Hepatocyte (in vitro differentiated cells): Measurements from ENCODE around the gene RAPGEF4. TPM values are rescaled to one million over a fixed set of nuclear protein-coding genes. Genes with fewer than 3 reads are reported as not detected.

Experiments
- DNase-seq: peaks from one replicate; pipeline ENCODE4 v3.0.0-alpha.2; 2016; ENCODE audit warnings: low spot score
- H2AFZ ChIP-seq: fragments of 200-600 bp; sonication (generic); 2 replicates; pipeline ENCODE4 v1.6.0; 2016; ENCODE audit warnings: antibody characterized with exemption, mild to moderate bottlenecking
- H3K27ac ChIP-seq: fragments of 200-600 bp; sonication (generic); 2 replicates; pipeline ENCODE4 v1.5.1; 2016; ENCODE audit warnings: mild to moderate bottlenecking
- H3K27me3 ChIP-seq: fragments of 200-600 bp; sonication (generic); 2 replicates; pipeline ENCODE4 v1.6.1; 2016
- H3K36me3 ChIP-seq: fragments of 200-600 bp; sonication (generic); replicated peaks from 2 replicates; pipeline ENCODE4 v1.5.1; 2016; ENCODE audit warnings: low read depth; ENCODE audit not compliant: insufficient read depth
- H3K4me1 ChIP-seq: fragments of 200-600 bp; sonication (generic); 2 replicates; pipeline ENCODE4 v1.5.1; 2016; ENCODE audit warnings: mild to moderate bottlenecking, moderate library complexity; ENCODE audit not compliant: insufficient read depth
- H3K4me2 ChIP-seq: fragments of 200-600 bp; sonication (generic); 2 replicates; pipeline ENCODE4 v1.6.0; 2016
- H3K4me3 ChIP-seq: fragments of 200-600 bp; sonication (generic); 2 replicates; pipeline ENCODE4 v1.5.1; 2016; ENCODE audit warnings: mild to moderate bottlenecking
- H3K79me2 ChIP-seq: fragments of 200-600 bp; sonication (generic); 2 replicates; pipeline ENCODE4 v1.6.0; 2017; ENCODE audit warnings: mild to moderate bottlenecking
- H3K9me2 ChIP-seq: fragments of 200-600 bp; sonication (generic); replicated peaks from 2 replicates; pipeline ENCODE4 v1.6.0; 2017; ENCODE audit warnings: mild to moderate bottlenecking; ENCODE audit not compliant: insufficient read depth
- H3K9me3 ChIP-seq: fragments of 200-600 bp; sonication (generic); 2 replicates; pipeline ENCODE4 v1.5.1; 2016; ENCODE audit warnings: low read depth, mild to moderate bottlenecking
- H4K20me1 ChIP-seq: fragments of 200-600 bp; sonication (generic); 2 replicates; pipeline ENCODE4 v1.6.0; 2016; ENCODE audit warnings: mild to moderate bottlenecking; ENCODE audit not compliant: insufficient read depth, poor library complexity, severe bottlenecking
- EZH2 ChIP-seq: fragments of 200-600 bp; sonication (generic); IDR thresholded peaks from 2 replicates; pipeline ENCODE4 v1.6.1; 2016; ENCODE audit warnings: antibody characterized with exemption, mild to moderate bottlenecking, borderline replicate concordance
- EZH2phosphoT487 ChIP-seq: fragments of 200-600 bp; sonication (generic); IDR thresholded peaks from one replicate; pipeline ENCODE4 v1.6.1; 2018; ENCODE audit warnings: antibody characterized with exemption, mild to moderate bottlenecking, low read depth, moderate library complexity; ENCODE audit not compliant: unreplicated experiment, severe bottlenecking
- WGBS: methylation state at CpG from one replicate; pipeline ENCODE4 v1.1.6; 2016; ENCODE audit warnings: low lambda C conversion rate; ENCODE audit errors: missing lambda C conversion rate; 5-methylcytosine and 5-hydroxymethylcytosine counted together
- polyA plus RNA-seq: library from polyadenylated mRNA; unstranded; fragments of >200 nt; fragmentation: Nextera tagmentation; extraction: Ambion mirVana; gene quantifications from 2 replicates; pipeline ENCODE4 v1.2.1, GENCODE V29; 2016
- total RNA-seq: library from RNA; depleted of rRNA; stranded (reverse); fragments of >200 nt; gene quantifications from 2 replicates; pipeline ENCODE4 v1.2.3, GENCODE V29; 2014
- TF ChIP-seq, protein P1 (sequence below): fragments of 200-600 bp; sonication (generic); IDR thresholded peaks from 2 replicates; pipeline ENCODE4 v1.5.1; 2016; ENCODE audit warnings: antibody characterized with exemption, mild to moderate bottlenecking; ENCODE audit not compliant: poor library complexity

Gene RAPGEF4
- total and polyA plus RNA-seq, 2 experiments from 2014 or later: 1.9 to 2.0 TPM

DNA sequence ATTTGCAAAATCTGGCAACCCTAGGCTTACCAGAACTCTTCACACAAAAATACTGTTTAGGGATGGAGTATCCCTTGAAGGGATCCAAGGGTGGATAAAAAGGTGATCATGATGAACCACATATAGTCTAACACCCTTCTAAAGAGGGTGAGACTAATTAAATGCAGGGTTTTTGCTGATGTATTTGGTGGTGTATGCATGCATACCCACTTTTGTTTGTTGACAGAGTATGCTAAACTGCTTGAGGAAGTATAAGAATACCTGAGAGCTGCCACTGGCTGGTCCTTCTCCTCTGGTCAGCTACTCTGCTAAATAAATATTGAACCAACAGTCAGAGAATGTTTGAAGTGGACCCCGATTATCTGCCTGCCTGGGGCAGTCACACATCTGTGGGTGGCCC, 34.2 kb downstream of the RAPGEF4 start:
- TF ChIP-seq EZH2phosphoT487 (no peak), EZH2 (no peak)
- Histone ChIP-seq H3K27ac (no peak overlapping the region), H3K4me1 (no peaks in the 10 kb centered on the region), H3K4me2 (no peak overlapping the region), H3K9me2 (no peaks in the 10 kb centered on the region), H2AFZ (no peak overlapping the region), H3K4me3 (no peak overlapping the region), H3K79me2 (no peaks in the 10 kb centered on the region), H3K9me3 (no peaks in the 10 kb centered on the region), H3K36me3 (no peaks in the 10 kb centered on the region), H3K27me3 (no peaks in the 10 kb centered on the region), H4K20me1 (no peaks in the 10 kb centered on the region)
- DNase-seq: no peak
- WGBS: 44% methylated on average over 1 of the region's 1 CpG

DNA sequence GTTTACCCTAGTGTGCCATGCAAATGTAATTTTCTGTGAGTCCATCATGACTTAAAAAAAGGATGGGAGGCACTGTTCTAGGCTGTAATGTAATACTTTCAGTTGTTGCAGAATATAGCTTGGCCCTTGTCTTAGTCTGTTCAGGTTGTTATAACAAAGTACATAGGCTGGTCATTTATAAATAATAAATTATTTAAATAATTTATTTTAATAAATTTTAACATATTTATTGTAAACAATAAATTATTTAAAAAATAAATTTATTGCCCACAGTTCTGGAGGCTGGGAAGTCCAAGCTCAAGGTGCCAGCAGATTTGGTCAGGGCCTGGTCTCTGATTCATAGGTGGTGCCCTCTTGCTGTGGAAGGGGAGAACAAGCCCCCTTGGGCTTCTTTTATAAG, 35.2 kb downstream of the RAPGEF4 start:
- H3K4me3 ChIP-seq: no peak overlapping the region
- no peak overlapping the region for H3K4me2 ChIP-seq
- DNase-seq: no peak
- no peaks in the 10 kb centered on the region for H3K36me3 ChIP-seq
- no peaks in the 10 kb centered on the region for H3K79me2 ChIP-seq
- H3K27ac ChIP-seq: no peak overlapping the region
- no peaks in the 10 kb centered on the region for H3K27me3 ChIP-seq
- H2AFZ ChIP-seq: no peak overlapping the region
- no peaks in the 10 kb centered on the region for H3K4me1 ChIP-seq
- TF ChIP-seq EZH2: no peak
- TF ChIP-seq, protein P1, sequence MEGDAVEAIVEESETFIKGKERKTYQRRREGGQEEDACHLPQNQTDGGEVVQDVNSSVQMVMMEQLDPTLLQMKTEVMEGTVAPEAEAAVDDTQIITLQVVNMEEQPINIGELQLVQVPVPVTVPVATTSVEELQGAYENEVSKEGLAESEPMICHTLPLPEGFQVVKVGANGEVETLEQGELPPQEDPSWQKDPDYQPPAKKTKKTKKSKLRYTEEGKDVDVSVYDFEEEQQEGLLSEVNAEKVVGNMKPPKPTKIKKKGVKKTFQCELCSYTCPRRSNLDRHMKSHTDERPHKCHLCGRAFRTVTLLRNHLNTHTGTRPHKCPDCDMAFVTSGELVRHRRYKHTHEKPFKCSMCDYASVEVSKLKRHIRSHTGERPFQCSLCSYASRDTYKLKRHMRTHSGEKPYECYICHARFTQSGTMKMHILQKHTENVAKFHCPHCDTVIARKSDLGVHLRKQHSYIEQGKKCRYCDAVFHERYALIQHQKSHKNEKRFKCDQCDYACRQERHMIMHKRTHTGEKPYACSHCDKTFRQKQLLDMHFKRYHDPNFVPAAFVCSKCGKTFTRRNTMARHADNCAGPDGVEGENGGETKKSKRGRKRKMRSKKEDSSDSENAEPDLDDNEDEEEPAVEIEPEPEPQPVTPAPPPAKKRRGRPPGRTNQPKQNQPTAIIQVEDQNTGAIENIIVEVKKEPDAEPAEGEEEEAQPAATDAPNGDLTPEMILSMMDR: no peak
- H3K9me3 ChIP-seq: no peaks in the 10 kb centered on the region
- no peaks in the 10 kb centered on the region for H4K20me1 ChIP-seq
- H3K9me2 ChIP-seq: no peaks in the 10 kb centered on the region

DNA sequence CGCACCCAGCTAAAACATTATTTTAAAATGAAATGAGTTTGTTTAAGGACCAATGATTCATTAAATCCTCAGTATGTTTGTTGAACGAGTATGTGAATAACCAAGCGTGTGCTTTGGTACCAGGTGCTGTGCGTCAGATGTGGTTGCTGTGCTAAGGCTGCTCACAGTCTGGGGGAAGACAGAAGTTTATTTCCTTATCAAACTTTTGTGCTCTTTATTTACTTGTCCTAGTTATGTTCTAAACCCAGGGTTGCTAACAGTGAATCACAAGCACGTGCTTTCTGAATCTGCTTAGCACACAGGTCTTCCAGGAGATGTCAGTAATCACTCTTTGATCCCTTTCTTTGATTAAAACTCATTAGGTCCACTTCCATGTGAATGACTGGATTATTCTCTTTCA, 37.0 kb downstream of the RAPGEF4 start:
- no peaks in the 10 kb centered on the region for H3K4me1 ChIP-seq
- H3K27me3 ChIP-seq: no peaks in the 10 kb centered on the region
- no peaks in the 10 kb centered on the region for H3K9me2 ChIP-seq
- 65% methylated on average over 5 of the region's 5 CpGs for WGBS
- no peak for TF ChIP-seq EZH2phosphoT487
- TF ChIP-seq, protein P1: no peak
- no peak for TF ChIP-seq EZH2
- H2AFZ ChIP-seq: no peak overlapping the region
- H3K36me3 ChIP-seq: no peaks in the 10 kb centered on the region
- no peaks in the 10 kb centered on the region for H4K20me1 ChIP-seq
- no peaks in the 10 kb centered on the region for H3K9me3 ChIP-seq
- no peak overlapping the region for H3K4me2 ChIP-seq
- no peak overlapping the region for H3K4me3 ChIP-seq
- no peaks in the 10 kb centered on the region for H3K79me2 ChIP-seq
- peak overlapping the region; percentile 27 for H3K27ac ChIP-seq
- DNase-seq: peak; percentile 61

DNA sequence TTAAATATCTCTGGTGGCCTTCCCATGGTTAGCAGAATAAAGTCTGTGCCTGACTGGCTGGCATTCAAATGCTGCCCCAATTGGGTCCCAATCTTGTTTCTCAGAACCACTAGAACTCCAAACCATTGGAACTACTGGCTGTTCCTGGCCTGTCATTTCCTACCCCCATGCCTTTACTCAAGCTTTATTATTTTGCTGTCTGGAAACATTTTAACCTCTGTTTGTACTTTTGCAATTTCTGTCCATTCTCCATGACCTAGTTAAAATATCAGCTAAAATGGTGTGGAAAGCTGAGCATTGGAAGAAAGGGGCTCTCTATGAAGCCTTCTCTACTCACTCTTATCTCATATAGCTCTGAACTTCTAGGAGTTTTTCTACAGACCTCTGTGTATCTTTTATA, 38.7 kb downstream of the RAPGEF4 start:
- no peak overlapping the region for H3K27ac ChIP-seq
- H2AFZ ChIP-seq: no peak overlapping the region
- no peaks in the 10 kb centered on the region for H4K20me1 ChIP-seq

More for the DNA sequence above, 38.7 kb downstream of the RAPGEF4 start:
- no peaks in the 10 kb centered on the region for H3K79me2 ChIP-seq
- no peaks in the 10 kb centered on the region for H3K4me1 ChIP-seq
- H3K27me3 ChIP-seq: no peaks in the 10 kb centered on the region
- H3K4me2 ChIP-seq: no peak overlapping the region
- no peaks in the 10 kb centered on the region for H3K9me3 ChIP-seq
- DNase-seq: no peak
- H3K36me3 ChIP-seq: no peaks in the 10 kb centered on the region
- no peaks in the 10 kb centered on the region for H3K9me2 ChIP-seq
- TF ChIP-seq, protein P1: no peak
- TF ChIP-seq EZH2: no peak
- no peak for TF ChIP-seq EZH2phosphoT487
- H3K4me3 ChIP-seq: no peak overlapping the region
